Keratinocyte (primary cell): Measurements from ENCODE around the gene VANGL2. TPM values are rescaled to one million over a fixed set of nuclear protein-coding genes. Genes with fewer than 3 reads are reported as not detected.

Source experiments
- DNase-seq: peaks from one replicate; pipeline ENCODE4 v3.0.0-alpha.2; 2011; ENCODE audit warnings: low read depth, missing footprints, low spot score
- FAIRE-seq: peaks from 2 replicates; lab custom pipeline; 2011; peaks lifted over from hg19 to GRCh38; lab: Jason Lieb, UNC
- H2AFZ ChIP-seq: 2 replicates; pipeline ENCODE4 v1.6.0; 2012; ENCODE audit warnings: low read length, control low read depth, inconsistent platforms; ENCODE audit not compliant: control insufficient read depth
- H3K27ac ChIP-seq: 2 replicates; pipeline ENCODE4 v1.5.1; 2011; ENCODE audit warnings: low read length; ENCODE audit not compliant: control insufficient read depth, insufficient read depth
- H3K27me3 ChIP-seq: 3 replicates; pipeline ENCODE4 v1.6.0; 2011; ENCODE audit warnings: low read length; ENCODE audit not compliant: control insufficient read depth, insufficient read depth; ENCODE audit errors: extremely low read depth
- H3K36me3 ChIP-seq, 2 experiments: 2 replicates in 1 of 2; 3 replicates in 1 of 2; pipeline ENCODE4 v1.5.1; 2011; ENCODE audit warnings: low read length in 2 of 2, mild to moderate bottlenecking in 1 of 2; ENCODE audit not compliant: control insufficient read depth in 2 of 2, insufficient read depth in 2 of 2; ENCODE audit errors: extremely low read depth in 1 of 2
- H3K4me1 ChIP-seq: 3 replicates; pipeline ENCODE4 v1.5.1; 2011; ENCODE audit warnings: low read length; ENCODE audit not compliant: control insufficient read depth, insufficient read depth; ENCODE audit errors: extremely low read depth
- H3K4me2 ChIP-seq: 3 replicates; pipeline ENCODE4 v1.6.0; 2011; ENCODE audit warnings: low read depth, low read length; ENCODE audit not compliant: control insufficient read depth, insufficient read depth; ENCODE audit errors: extremely low read depth
- H3K4me3 ChIP-seq, 3 experiments: fragments of 200-600 bp in 1 of 3; sonication (generic) in 1 of 3; 2 replicates in 2 of 3; 3 replicates in 1 of 3; pipeline ENCODE4 v1.5.1; 2011 to 2016; ENCODE audit warnings: low read length in 3 of 3, mild to moderate bottlenecking in 3 of 3, control low read depth in 2 of 3, inconsistent platforms in 1 of 3, low read depth in 1 of 3, mixed read lengths in 1 of 3, mixed run types in 1 of 3, moderate library complexity in 1 of 3; ENCODE audit not compliant: control insufficient read depth in 2 of 3, insufficient read depth in 2 of 3; ENCODE audit errors: extremely low read depth in 1 of 3
- H3K79me2 ChIP-seq: 2 replicates; pipeline ENCODE4 v1.6.0; 2012; ENCODE audit warnings: low read length; ENCODE audit not compliant: control insufficient read depth, insufficient read depth
- H3K9ac ChIP-seq: 3 replicates; pipeline ENCODE4 v1.6.0; 2011; ENCODE audit warnings: low read length; ENCODE audit not compliant: control insufficient read depth, insufficient read depth; ENCODE audit errors: extremely low read depth
- H3K9me1 ChIP-seq: 3 replicates; pipeline ENCODE4 v1.6.0; 2011; ENCODE audit warnings: low read length; ENCODE audit not compliant: control insufficient read depth, insufficient read depth; ENCODE audit errors: extremely low read depth
- H3K9me3 ChIP-seq: 2 replicates; pipeline ENCODE4 v1.5.1; 2012; ENCODE audit warnings: low read depth, low read length; ENCODE audit not compliant: control insufficient read depth
- H4K20me1 ChIP-seq: 3 replicates; pipeline ENCODE4 v1.6.0; 2011; ENCODE audit warnings: low read length; ENCODE audit not compliant: control insufficient read depth, insufficient read depth; ENCODE audit errors: extremely low read depth
- CTCF ChIP-seq, 3 experiments: IDR thresholded peaks in 1 of 3; conservative IDR thresholded peaks in 1 of 3; optimal IDR thresholded peaks in 1 of 3; 2 replicates in 2 of 3; 3 replicates in 1 of 3; pipeline versions ENCODE3 to v1.5.1; 2011; ENCODE audit warnings: low read length in 3 of 3, mild to moderate bottlenecking in 3 of 3, moderate library complexity in 2 of 3, control low read depth in 1 of 3, inconsistent platforms in 1 of 3; ENCODE audit not compliant: insufficient read depth in 2 of 3; ENCODE audit errors: extremely low read depth in 1 of 3
- EZH2 ChIP-seq: IDR thresholded peaks from one replicate; pipeline ENCODE4 v1.6.1; 2012; ENCODE audit warnings: inconsistent platforms, mild to moderate bottlenecking, low read length, moderate library complexity
- dilution Hi-C: fragments of 300-500 bp; cut with MboI; formaldehyde crosslinking; loops from one replicate; pipeline ENCODE4 v1.7.0; 2020; ENCODE audit warnings: low sequenced_read_pairs; ENCODE audit not compliant: extremely low pct_ligation_motif_present
- polyA plus RNA-seq, 5 experiments: library from polyadenylated mRNA; depleted of rRNA in 3 of 5; stranded (reverse) in 3 of 5; stranded (forward) in 1 of 5; unstranded in 1 of 5; fragments of >200 nt; gene quantifications; 1 replicate in 1 of 5; 2 replicates in 3 of 5; 3 replicates in 1 of 5; pipeline versions ENCODE4 v1.2.1 to v1.2.3, GENCODE V29; 2011 to 2012; ENCODE audit warnings: missing spikeins in 2 of 5, low read depth in 1 of 5, low replicate concordance in 1 of 5

Gene VANGL2
- polyA plus RNA-seq, 1 donor (not counting 4 experiments of a cell fraction or from before 2014, with no cell fraction given) = 10.9 TPM

DNA sequence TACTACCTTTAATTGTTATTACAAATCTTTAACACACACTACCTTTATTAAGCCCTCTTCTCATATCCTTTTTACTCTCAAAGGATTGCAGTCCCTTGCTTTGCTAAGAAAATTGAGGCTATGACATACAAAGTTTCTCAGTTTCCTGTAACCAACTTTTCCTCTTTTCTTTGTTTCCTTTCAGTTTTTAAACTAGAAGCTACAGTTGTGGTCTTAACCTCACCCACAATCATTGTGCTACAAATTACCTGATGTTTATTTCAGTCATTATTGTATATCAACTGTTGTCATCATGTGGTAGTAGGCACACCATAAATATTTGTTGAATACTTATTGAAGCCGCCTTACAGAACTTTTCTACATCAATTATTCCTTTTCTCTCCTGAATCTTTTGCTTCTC, 70.9 kb downstream of the VANGL2 start:
- no peaks in the 10 kb centered on the region for H4K20me1 ChIP-seq
- no peaks in the 10 kb centered on the region for H3K27me3 ChIP-seq
- no peak overlapping the region for H3K4me3 ChIP-seq
- FAIRE-seq (no peak), DNase-seq (no peak)
- no peaks in the 10 kb centered on the region for H3K79me2 ChIP-seq
- no peaks in the 10 kb centered on the region for H3K9me3 ChIP-seq
- no peak overlapping the region for H2AFZ ChIP-seq
- H3K9ac ChIP-seq = no peak overlapping the region
- no peaks in the 10 kb centered on the region for H3K9me1 ChIP-seq
- dilution Hi-C loops = no loop called here
- no peak for TF ChIP-seq CTCF (optimal IDR thresholded peaks at IDR 0.05 in 1 of 3, IDR thresholded peaks at IDR 0.05 in 1 of 3, conservative IDR thresholded peaks at IDR 0.05 in 1 of 3; ENCODE audit: extremely low read depth in 1 of 3, insufficient read depth in 2 of 3, low read length in 3 of 3)
- no peak for TF ChIP-seq EZH2
- no peaks in the 10 kb centered on the region for H3K36me3 ChIP-seq
- no peak overlapping the region for H3K4me2 ChIP-seq
- H3K4me1 ChIP-seq = no peaks in the 10 kb centered on the region
- H3K27ac ChIP-seq = no peak overlapping the region

- no peak for FAIRE-seq
- Histone ChIP-seq H3K36me3 (no peaks in the 10 kb centered on the region), H3K4me1 (no peaks in the 10 kb centered on the region), H3K9me1 (no peaks in the 10 kb centered on the region), H2AFZ (no peak overlapping the region), H3K9me3 (no peaks in the 10 kb centered on the region), H3K4me3 (no peak overlapping the region), H3K79me2 (no peaks in the 10 kb centered on the region), H3K27me3 (no peaks in the 10 kb centered on the region), H3K27ac (no peak overlapping the region), H3K4me2 (no peak overlapping the region), H3K9ac (no peak overlapping the region), H4K20me1 (no peaks in the 10 kb centered on the region)
- DNase-seq = no peak
- TF ChIP-seq CTCF (optimal IDR thresholded peaks at IDR 0.05 in 1 of 3, IDR thresholded peaks at IDR 0.05 in 1 of 3, conservative IDR thresholded peaks at IDR 0.05 in 1 of 3; ENCODE audit: extremely low read depth in 1 of 3, insufficient read depth in 2 of 3, low read length in 3 of 3) (no peak), EZH2 (no peak)
- dilution Hi-C loops = no loop called here
Measured at GRCh38 chr1:160472112-160472511, 71.7 kb downstream of the VANGL2 start.
